ENCODE measurements around the gene DDR1. TPM values are rescaled to one million over a fixed set of nuclear protein-coding genes. Genes with fewer than 3 reads are reported as not detected.

The DDR1 gene
- total RNA-seq, 1 experiment from 2014 or later = 580 TPM

- intact Hi-C loops (cut with micrococcal nuclease; ENCODE audit: unreplicated experiment) = no loop called here
- TF ChIP-seq CTCF (IDR thresholded peaks at IDR 0.05; ENCODE audit: unreplicated experiment) = no peak
- Mint-ChIP-seq H3K4me3 (ENCODE audit: low read depth, unreplicated experiment) (no peak overlapping the region), H3K9me3 (ENCODE audit: low read depth, unreplicated experiment) (peaks cover 7% of the 10 kb centered on the region), H3K27me3 (ENCODE audit: unreplicated experiment) (peaks cover 38% of the 10 kb centered on the region), H3K27ac (ENCODE audit: unreplicated experiment) (no peak overlapping the region), H3K36me3 (ENCODE audit: insufficient read depth, unreplicated experiment) (no peaks in the 10 kb centered on the region), H3K4me1 (ENCODE audit: low read depth, unreplicated experiment) (peaks cover 32% of the 10 kb centered on the region)
- no TSS peak for BruUV-seq (replicated peaks)
- no peak for DNase-seq
- CTCF ChIA-PET = interaction anchor here (1.1 kb wide), 1 partner anchor 125 kb away, joined by 3 read pairs; no protein-coding TSS in a partner anchor
Observed at GRCh38 chr6:30945281-30945680, 61.0 kb downstream of the DDR1 start.

GRCh38 chr6:30947231-30947630, 62.9 kb downstream of the DDR1 start:
- intact Hi-C loops (cut with micrococcal nuclease; ENCODE audit: unreplicated experiment) = no loop called here
- H3K36me3 Mint-ChIP-seq (ENCODE audit: insufficient read depth, unreplicated experiment) = no peaks in the 10 kb centered on the region

GRCh38 chr6:30948811-30949210, 64.5 kb downstream of the DDR1 start:
- H3K9me3 Mint-ChIP-seq (ENCODE audit: low read depth, unreplicated experiment) = peaks cover 15% of the 10 kb centered on the region
- no peak overlapping the region for H3K27ac Mint-ChIP-seq (ENCODE audit: unreplicated experiment)
- no peaks in the 10 kb centered on the region for H3K36me3 Mint-ChIP-seq (ENCODE audit: insufficient read depth, unreplicated experiment)
- H3K4me3 Mint-ChIP-seq (ENCODE audit: low read depth, unreplicated experiment) = no peak overlapping the region
- intact Hi-C loops (cut with micrococcal nuclease; ENCODE audit: unreplicated experiment) = no loop called here
- BruUV-seq (replicated peaks) = no TSS peak
- peaks cover 74% of the 10 kb centered on the region for H3K27me3 Mint-ChIP-seq (ENCODE audit: unreplicated experiment)
- no peak for TF ChIP-seq CTCF (IDR thresholded peaks at IDR 0.05; ENCODE audit: unreplicated experiment)
- no peaks in the 10 kb centered on the region for H3K4me1 Mint-ChIP-seq (ENCODE audit: low read depth, unreplicated experiment)
- no peak for DNase-seq
- CTCF ChIA-PET = interaction anchor here (1.7 kb wide), 1 partner anchor 9 kb away, joined by 5 read pairs; no protein-coding TSS in a partner anchor

More at GRCh38 chr6:30947231-30947630, 62.9 kb downstream of the DDR1 start:
- H3K27me3 Mint-ChIP-seq (ENCODE audit: unreplicated experiment) = peaks cover 58% of the 10 kb centered on the region
- TF ChIP-seq CTCF (IDR thresholded peaks at IDR 0.05; ENCODE audit: unreplicated experiment) = no peak
- no peak overlapping the region for H3K27ac Mint-ChIP-seq (ENCODE audit: unreplicated experiment)
- DNase-seq = no peak
- CTCF ChIA-PET = interaction anchor here (1.4 to 1.7 kb wide), 3 partner anchors 9 to 19 kb away, joined by 3 to 5 read pairs (median 4); no protein-coding TSS in a partner anchor
- peaks cover 15% of the 10 kb centered on the region for H3K9me3 Mint-ChIP-seq (ENCODE audit: low read depth, unreplicated experiment)
- H3K4me1 Mint-ChIP-seq (ENCODE audit: low read depth, unreplicated experiment) = peaks cover 13% of the 10 kb centered on the region
- H3K4me3 Mint-ChIP-seq (ENCODE audit: low read depth, unreplicated experiment) = no peak overlapping the region
- no TSS peak for BruUV-seq (replicated peaks)

Small RNAs within 50 kb of the gene (microRNA-seq; reads per million reads assigned to microRNA genes)
- gene MIR4640 = 47.1 reads per million, percentile 55 among the genes with 10 or more reads in this experiment

Other genes starting within 250 kb of the DDR1 start
- gene C6orf136, start 237.4 kb upstream of the DDR1 start, total RNA-seq (2022) = 25.3 and 32.4 TPM in 2 replicates
- 51.6 and 55.6 TPM in 2 replicates for gene DHX16, start 211.5 kb upstream of the DDR1 start, total RNA-seq (2022)
- 22.0 and 28.2 TPM in 2 replicates for gene PPP1R18, start 197.9 kb upstream of the DDR1 start, total RNA-seq (2022)
- gene NRM, start 193.5 kb upstream of the DDR1 start, total RNA-seq (2022) = 22.8 and 30.2 TPM in 2 replicates
- gene MDC1, start 167.2 kb upstream of the DDR1 start, total RNA-seq (2022) = 62.4 and 66.6 TPM in 2 replicates
- gene TUBB, start 164.2 kb upstream of the DDR1 start, total RNA-seq (2022) = 967 and 1,123 TPM in 2 replicates
- 240 and 243 TPM in 2 replicates for gene FLOT1, start 141.8 kb upstream of the DDR1 start, total RNA-seq (2022)
- gene IER3, start 140.0 kb upstream of the DDR1 start, total RNA-seq (2022) = 270 and 458 TPM in 2 replicates
- 70.5 and 80.0 TPM in 2 replicates for gene GTF2H4, start 23.7 kb downstream of the DDR1 start, total RNA-seq (2022)
- 33.0 and 34.2 TPM in 2 replicates for gene VARS2, start 29.7 kb downstream of the DDR1 start, total RNA-seq (2022)
- gene SFTA2, start 47.7 kb downstream of the DDR1 start, total RNA-seq (2022) = 184 and 246 TPM in 2 replicates
- 0.07 and 0.15 TPM in 2 replicates for gene MUCL3, start 56.5 kb downstream of the DDR1 start, total RNA-seq (2022)
- gene MUC21, start 99.2 kb downstream of the DDR1 start, total RNA-seq (2022) = not detected in 2 replicates
- not detected in 2 replicates for gene MUC22, start 126.0 kb downstream of the DDR1 start, total RNA-seq (2022)
- gene C6orf15, start 228.1 kb downstream of the DDR1 start, total RNA-seq (2022) = not detected in 2 replicates
- 9.4 and 11.0 TPM in 2 replicates for gene PSORS1C1, start 230.3 kb downstream of the DDR1 start, total RNA-seq (2022)
- 0.35 and 0.42 TPM in 2 replicates for gene CDSN, start 235.9 kb downstream of the DDR1 start, total RNA-seq (2022)